CD4-positive, alpha-beta T cell treated with Interleukin-10 for 1 hour (primary cell): ENCODE data around the gene EFCAB6.

ENCODE experiments used
- DNase-seq: peaks from one replicate; pipeline ENCODE4 v3.0.0-alpha.2; 2020

The EFCAB6 gene

GRCh38 chr22:43828998-43829782 lies 17.1 kb upstream of the EFCAB6 start:
- no peak for DNase-seq

GRCh38 chr22:43828725-43828997 lies 16.6 kb upstream of the EFCAB6 start:
- no peak for DNase-seq

- DNase-seq = no peak
Observed at GRCh38 chr22:43827926-43828724, 16.0 kb upstream of the EFCAB6 start.

GRCh38 chr22:43827003-43827735 lies 15.1 kb upstream of the EFCAB6 start:
- no peak for DNase-seq

- DNase-seq = no peak
Observed at GRCh38 chr22:43826142-43827002, 14.3 kb upstream of the EFCAB6 start.

GRCh38 chr22:43825651-43826050 lies 13.5 kb upstream of the EFCAB6 start:
- DNase-seq = no peak

GRCh38 chr22:43824724-43825420 lies 12.8 kb upstream of the EFCAB6 start:
- DNase-seq = no peak

- no peak for DNase-seq
Observed at GRCh38 chr22:43823911-43824665, 12.0 kb upstream of the EFCAB6 start.

- no peak for DNase-seq
Observed at GRCh38 chr22:43823353-43823908, 11.3 kb upstream of the EFCAB6 start.

- DNase-seq = no peak
Observed at GRCh38 chr22:43821606-43822425, 9.7 kb upstream of the EFCAB6 start.

- no peak for DNase-seq
Observed at GRCh38 chr22:43820651-43821305, 8.7 kb upstream of the EFCAB6 start.

GRCh38 chr22:43819931-43820640 lies 8.0 kb upstream of the EFCAB6 start:
- DNase-seq = no peak

- DNase-seq = no peak
Observed at GRCh38 chr22:43819421-43819921, 7.4 kb upstream of the EFCAB6 start.

GRCh38 chr22:43818981-43819380 lies 6.9 kb upstream of the EFCAB6 start:
- no peak for DNase-seq

- DNase-seq = no peak
Observed at GRCh38 chr22:43817402-43817801, 5.3 kb upstream of the EFCAB6 start.

GRCh38 chr22:43814264-43814663 lies 2.2 kb upstream of the EFCAB6 start:
- DNase-seq = no peak

- DNase-seq = no peak
Observed at GRCh38 chr22:43812890-43813289, 785 bp upstream of the EFCAB6 start.

GRCh38 chr22:43811777-43812148 lies 342 bp downstream of the EFCAB6 start:
- no peak for DNase-seq
